ENCODE results near the gene CERS5.
"Not testable (repeated sequence)": the region's sequence is repeated elsewhere in the genome, so short reads cannot be mapped to it uniquely, and the experiment has no call there.

GRCh38 chr12:50154947-50155346 is 12.2 kb downstream of the CERS5 start:
- TF ChIP-seq CTCF, POLR2A (IDR thresholded peaks at IDR 0.05): not testable (repeated sequence)
